WTC11 (cell line): ENCODE data around the gene GUCA2B. TPM values are rescaled to one million over a fixed set of nuclear protein-coding genes. Genes with fewer than 3 reads are reported as not detected.

Source experiments
- ATAC-seq: fragments of 200-7000 bp; cut with Tn5 transposase; 2 replicates; pipeline ENCODE4 v1.10.0; 2021; ENCODE audit warnings: mild to moderate bottlenecking, moderate library complexity
- CTCF ChIA-PET: fragments of 300-600 bp; sonication (Branson Sonifier 250); formaldehyde crosslinking; loops from one replicate; lab custom pipeline; 2021; ENCODE audit warnings: antibody characterized with exemption; lab: Charles Lee
- POLR2A ChIA-PET: fragments of 350-600 bp; sonication (Branson Sonifier 250); formaldehyde crosslinking; loops from one replicate; lab custom pipeline; 2021; ENCODE audit warnings: antibody characterized with exemption; lab: Charles Lee
- DNase-seq: peaks from one replicate; pipeline ENCODE4 v3.0.0; 2021; ENCODE audit warnings: low spot score
- H3K27ac Mint-ChIP-seq: 2 replicates; pipeline ENCODE4 v1.8.0; 2021; ENCODE audit warnings: mixed read lengths
- H3K27me3 Mint-ChIP-seq: 2 replicates; pipeline ENCODE4 v1.8.0; 2021; ENCODE audit warnings: low read depth, mild to moderate bottlenecking, moderate library complexity, mixed read lengths
- H3K36me3 Mint-ChIP-seq: 2 replicates; pipeline ENCODE4 v1.8.0; 2021; ENCODE audit warnings: mixed read lengths
- H3K4me1 Mint-ChIP-seq: 2 replicates; pipeline ENCODE4 v1.8.0; 2022; ENCODE audit warnings: mixed read lengths
- H3K4me3 Mint-ChIP-seq: 2 replicates; pipeline ENCODE4 v1.8.0; 2021; ENCODE audit warnings: mild to moderate bottlenecking, moderate library complexity, mixed read lengths
- H3K9me3 Mint-ChIP-seq: 2 replicates; pipeline ENCODE4 v1.8.0; 2021; ENCODE audit warnings: mixed read lengths
- ATF1 ChIP-seq: sonication (generic); formaldehyde crosslinking; IDR thresholded peaks from 2 replicates; pipeline ENCODE4 v1.8.1; 2023; ENCODE audit warnings: mild to moderate bottlenecking, moderate library complexity, missing genetic modification reagents
- CREM ChIP-seq: sonication (generic); formaldehyde crosslinking; IDR thresholded peaks from 2 replicates; pipeline ENCODE4 v1.8.1; 2022; ENCODE audit warnings: mild to moderate bottlenecking, missing genetic modification reagents, moderate library complexity
- ESRRA ChIP-seq: sonication (generic); formaldehyde crosslinking; IDR thresholded peaks from 2 replicates; pipeline ENCODE4 v1.8.1; 2022; ENCODE audit warnings: mild to moderate bottlenecking, missing genetic modification reagents, borderline replicate concordance
- ETV6 ChIP-seq: sonication (generic); formaldehyde crosslinking; IDR thresholded peaks from 2 replicates; pipeline ENCODE4 v1.8.1; 2022; ENCODE audit warnings: mild to moderate bottlenecking, missing genetic modification reagents
- FOXK1 ChIP-seq: sonication (generic); formaldehyde crosslinking; IDR thresholded peaks from 2 replicates; pipeline ENCODE4 v1.8.0; 2022; ENCODE audit warnings: mild to moderate bottlenecking, moderate library complexity, missing genetic modification reagents
- GRHL2 ChIP-seq: fragments of 250-450 bp; sonication (Bioruptor Pico); IDR thresholded peaks from 2 replicates; pipeline ENCODE4 v1.8.0; 2022; ENCODE audit warnings: mild to moderate bottlenecking, moderate library complexity; ENCODE audit not compliant: insufficient replicate concordance, severe bottlenecking
- RELA ChIP-seq: sonication (generic); formaldehyde crosslinking; IDR thresholded peaks from 2 replicates; pipeline ENCODE4 v1.8.1; 2022; ENCODE audit warnings: missing genetic modification reagents, mild to moderate bottlenecking, borderline replicate concordance
- RORB ChIP-seq: fragments of 250-450 bp; sonication (Bioruptor Pico); IDR thresholded peaks from 2 replicates; pipeline ENCODE4 v1.9.0; 2021; ENCODE audit warnings: mild to moderate bottlenecking
- SP1 ChIP-seq: sonication (generic); formaldehyde crosslinking; conservative IDR thresholded peaks from 2 replicates; pipeline ENCODE4 v1.8.1; 2022; ENCODE audit warnings: missing genetic modification reagents
- ZBTB21 ChIP-seq: sonication (generic); formaldehyde crosslinking; IDR thresholded peaks from 2 replicates; pipeline ENCODE4 v1.8.1; 2023; ENCODE audit warnings: mild to moderate bottlenecking, missing genetic modification reagents, borderline replicate concordance
- total RNA-seq: library from RNA; stranded (reverse); gene quantifications from 3 replicates; pipeline ENCODE4 v1.2.3, GENCODE V29; 2021
- TF ChIP-seq, protein P1 (sequence below): fragments of 250-450 bp; sonication (Bioruptor Pico); conservative IDR thresholded peaks from 2 replicates; pipeline ENCODE4 v1.9.0; 2021; ENCODE audit warnings: mild to moderate bottlenecking
- TF ChIP-seq, protein P2 (sequence below): sonication (generic); formaldehyde crosslinking; IDR thresholded peaks from 2 replicates; pipeline ENCODE4 v1.8.0; 2023; ENCODE audit warnings: missing genetic modification reagents, mild to moderate bottlenecking, borderline replicate concordance
- TF ChIP-seq, protein P3 (sequence below): sonication (generic); formaldehyde crosslinking; IDR thresholded peaks from 2 replicates; pipeline ENCODE4 v1.8.0; 2022; ENCODE audit warnings: mild to moderate bottlenecking, missing genetic modification reagents
- TF ChIP-seq, protein P4 (sequence below): sonication (generic); formaldehyde crosslinking; IDR thresholded peaks from 2 replicates; pipeline ENCODE4 v1.8.1; 2023; ENCODE audit warnings: mild to moderate bottlenecking, missing genetic modification reagents, moderate library complexity
- TF ChIP-seq, protein P5 (sequence below): sonication (generic); formaldehyde crosslinking; IDR thresholded peaks from 2 replicates; pipeline ENCODE4 v1.8.1; 2023; ENCODE audit warnings: mild to moderate bottlenecking, missing genetic modification reagents, borderline replicate concordance
- TF ChIP-seq, protein P6 (sequence below): sonication (generic); formaldehyde crosslinking; IDR thresholded peaks from 2 replicates; pipeline ENCODE4 v1.8.1; 2023; ENCODE audit warnings: mild to moderate bottlenecking, missing genetic modification reagents

The GUCA2B gene
- total RNA-seq, 1 experiment from 2014 or later: not detected

DNA sequence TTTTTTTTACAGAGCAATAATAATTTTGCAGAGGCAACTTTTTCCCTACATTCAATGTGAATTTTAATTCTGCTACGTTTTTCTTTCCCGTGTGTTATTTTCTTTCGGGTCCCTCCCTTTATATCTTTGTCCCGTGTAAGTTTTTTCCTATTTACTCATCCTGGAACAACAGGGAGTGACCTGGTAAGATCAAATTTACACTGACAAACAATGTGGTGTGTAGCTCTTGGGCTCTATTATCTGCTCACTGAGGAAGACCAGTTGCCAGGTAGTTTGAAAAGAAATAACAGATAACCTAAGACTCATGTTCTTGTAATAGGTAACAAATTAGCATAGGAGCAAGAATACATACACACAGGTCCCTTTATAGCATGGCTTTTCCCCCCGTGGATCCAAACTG, 45.0 kb downstream of the GUCA2B start:
- TF ChIP-seq, protein P1, sequence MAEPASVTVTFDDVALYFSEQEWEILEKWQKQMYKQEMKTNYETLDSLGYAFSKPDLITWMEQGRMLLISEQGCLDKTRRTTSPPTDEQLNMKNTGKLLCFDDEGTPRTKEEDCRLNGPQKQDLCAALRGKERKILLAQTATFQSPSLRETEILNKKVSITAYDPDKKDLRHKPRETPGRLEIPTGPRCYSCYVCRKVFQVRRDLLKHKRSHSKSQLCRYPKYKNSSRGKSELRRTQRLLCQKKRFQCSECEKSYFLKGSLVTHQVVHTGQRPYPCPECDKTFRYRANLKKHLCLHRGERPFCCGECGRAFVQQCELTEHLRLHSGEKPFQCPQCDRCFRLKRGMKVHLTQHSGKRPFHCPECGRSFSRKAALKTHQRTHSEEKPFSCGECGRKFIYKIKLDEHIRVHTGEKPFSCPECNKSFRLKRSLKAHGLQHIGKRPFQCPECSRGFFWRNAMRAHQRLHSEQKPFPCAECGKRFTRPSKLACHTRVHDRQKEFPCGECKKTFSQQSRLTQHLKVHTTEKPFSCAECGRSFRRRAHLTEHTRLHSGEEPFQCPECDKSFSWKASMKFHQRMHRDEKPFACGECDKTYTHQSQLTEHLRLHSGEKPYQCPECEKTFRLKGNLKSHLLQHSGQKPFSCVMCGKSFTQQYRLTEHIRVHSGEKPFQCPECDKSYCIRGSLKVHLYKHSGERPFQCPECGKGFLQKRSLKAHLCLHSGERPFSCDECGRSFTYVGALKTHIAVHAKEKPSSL (CRISPR knock-in tag): no peak
- CTCF ChIA-PET: no interaction called here

DNA sequence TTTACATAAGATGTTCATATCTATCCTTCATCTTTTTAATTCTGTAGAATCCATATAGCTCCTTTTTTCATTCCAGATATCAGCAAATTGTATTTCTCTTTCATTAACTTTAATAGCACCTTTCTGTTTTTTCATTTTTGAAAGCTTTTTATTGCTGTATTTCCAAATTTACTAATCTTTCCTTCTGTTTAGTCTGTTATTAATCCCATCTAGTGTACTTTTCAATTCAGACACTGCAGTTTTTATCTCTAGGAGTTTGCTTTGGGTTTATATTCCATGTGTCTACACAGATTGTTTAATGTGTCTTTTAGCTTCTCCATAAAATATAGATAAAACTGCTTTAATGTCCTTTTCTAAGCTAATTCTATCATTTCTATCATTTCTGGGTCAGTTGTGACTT, 48.8 kb downstream of the GUCA2B start:
- H3K27me3 Mint-ChIP-seq: no peaks in the 10 kb centered on the region
- ATAC-seq: no peak
- DNase-seq: no peak
- ChIA-PET CTCF (interaction anchor here (2.7 kb wide), 1 partner anchor 29 kb away, joined by 9 read pairs; no protein-coding TSS in a partner anchor), POLR2A (no interaction called here)
- no peak overlapping the region for H3K4me3 Mint-ChIP-seq
- no peaks in the 10 kb centered on the region for H3K4me1 Mint-ChIP-seq
- H3K36me3 Mint-ChIP-seq: peaks cover 18% of the 10 kb centered on the region
- TF ChIP-seq, protein P2, sequence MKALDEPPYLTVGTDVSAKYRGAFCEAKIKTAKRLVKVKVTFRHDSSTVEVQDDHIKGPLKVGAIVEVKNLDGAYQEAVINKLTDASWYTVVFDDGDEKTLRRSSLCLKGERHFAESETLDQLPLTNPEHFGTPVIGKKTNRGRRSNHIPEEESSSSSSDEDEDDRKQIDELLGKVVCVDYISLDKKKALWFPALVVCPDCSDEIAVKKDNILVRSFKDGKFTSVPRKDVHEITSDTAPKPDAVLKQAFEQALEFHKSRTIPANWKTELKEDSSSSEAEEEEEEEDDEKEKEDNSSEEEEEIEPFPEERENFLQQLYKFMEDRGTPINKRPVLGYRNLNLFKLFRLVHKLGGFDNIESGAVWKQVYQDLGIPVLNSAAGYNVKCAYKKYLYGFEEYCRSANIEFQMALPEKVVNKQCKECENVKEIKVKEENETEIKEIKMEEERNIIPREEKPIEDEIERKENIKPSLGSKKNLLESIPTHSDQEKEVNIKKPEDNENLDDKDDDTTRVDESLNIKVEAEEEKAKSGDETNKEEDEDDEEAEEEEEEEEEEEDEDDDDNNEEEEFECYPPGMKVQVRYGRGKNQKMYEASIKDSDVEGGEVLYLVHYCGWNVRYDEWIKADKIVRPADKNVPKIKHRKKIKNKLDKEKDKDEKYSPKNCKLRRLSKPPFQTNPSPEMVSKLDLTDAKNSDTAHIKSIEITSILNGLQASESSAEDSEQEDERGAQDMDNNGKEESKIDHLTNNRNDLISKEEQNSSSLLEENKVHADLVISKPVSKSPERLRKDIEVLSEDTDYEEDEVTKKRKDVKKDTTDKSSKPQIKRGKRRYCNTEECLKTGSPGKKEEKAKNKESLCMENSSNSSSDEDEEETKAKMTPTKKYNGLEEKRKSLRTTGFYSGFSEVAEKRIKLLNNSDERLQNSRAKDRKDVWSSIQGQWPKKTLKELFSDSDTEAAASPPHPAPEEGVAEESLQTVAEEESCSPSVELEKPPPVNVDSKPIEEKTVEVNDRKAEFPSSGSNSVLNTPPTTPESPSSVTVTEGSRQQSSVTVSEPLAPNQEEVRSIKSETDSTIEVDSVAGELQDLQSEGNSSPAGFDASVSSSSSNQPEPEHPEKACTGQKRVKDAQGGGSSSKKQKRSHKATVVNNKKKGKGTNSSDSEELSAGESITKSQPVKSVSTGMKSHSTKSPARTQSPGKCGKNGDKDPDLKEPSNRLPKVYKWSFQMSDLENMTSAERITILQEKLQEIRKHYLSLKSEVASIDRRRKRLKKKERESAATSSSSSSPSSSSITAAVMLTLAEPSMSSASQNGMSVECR (CRISPR knock-in tag): no peak
- no peak for TF ChIP-seq RELA
- TF ChIP-seq ATF1 (CRISPR knock-in tag): no peak
- TF ChIP-seq FOXK1 (CRISPR knock-in tag): no peak
- TF ChIP-seq GRHL2 (CRISPR knock-in tag): no peak
- TF ChIP-seq CREM (CRISPR knock-in tag): no peak
- TF ChIP-seq RORB (CRISPR knock-in tag): no peak
- TF ChIP-seq, protein P3, sequence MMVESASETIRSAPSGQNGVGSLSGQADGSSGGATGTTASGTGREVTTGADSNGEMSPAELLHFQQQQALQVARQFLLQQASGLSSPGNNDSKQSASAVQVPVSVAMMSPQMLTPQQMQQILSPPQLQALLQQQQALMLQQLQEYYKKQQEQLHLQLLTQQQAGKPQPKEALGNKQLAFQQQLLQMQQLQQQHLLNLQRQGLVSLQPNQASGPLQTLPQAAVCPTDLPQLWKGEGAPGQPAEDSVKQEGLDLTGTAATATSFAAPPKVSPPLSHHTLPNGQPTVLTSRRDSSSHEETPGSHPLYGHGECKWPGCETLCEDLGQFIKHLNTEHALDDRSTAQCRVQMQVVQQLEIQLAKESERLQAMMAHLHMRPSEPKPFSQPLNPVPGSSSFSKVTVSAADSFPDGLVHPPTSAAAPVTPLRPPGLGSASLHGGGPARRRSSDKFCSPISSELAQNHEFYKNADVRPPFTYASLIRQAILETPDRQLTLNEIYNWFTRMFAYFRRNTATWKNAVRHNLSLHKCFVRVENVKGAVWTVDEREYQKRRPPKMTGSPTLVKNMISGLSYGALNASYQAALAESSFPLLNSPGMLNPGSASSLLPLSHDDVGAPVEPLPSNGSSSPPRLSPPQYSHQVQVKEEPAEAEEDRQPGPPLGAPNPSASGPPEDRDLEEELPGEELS (CRISPR knock-in tag): no peak
- TF ChIP-seq SP1 (CRISPR knock-in tag): no peak
- TF ChIP-seq, protein P4, sequence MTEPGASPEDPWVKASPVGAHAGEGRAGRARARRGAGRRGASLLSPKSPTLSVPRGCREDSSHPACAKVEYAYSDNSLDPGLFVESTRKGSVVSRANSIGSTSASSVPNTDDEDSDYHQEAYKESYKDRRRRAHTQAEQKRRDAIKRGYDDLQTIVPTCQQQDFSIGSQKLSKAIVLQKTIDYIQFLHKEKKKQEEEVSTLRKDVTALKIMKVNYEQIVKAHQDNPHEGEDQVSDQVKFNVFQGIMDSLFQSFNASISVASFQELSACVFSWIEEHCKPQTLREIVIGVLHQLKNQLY (CRISPR knock-in tag): no peak
- TF ChIP-seq, protein P5, sequence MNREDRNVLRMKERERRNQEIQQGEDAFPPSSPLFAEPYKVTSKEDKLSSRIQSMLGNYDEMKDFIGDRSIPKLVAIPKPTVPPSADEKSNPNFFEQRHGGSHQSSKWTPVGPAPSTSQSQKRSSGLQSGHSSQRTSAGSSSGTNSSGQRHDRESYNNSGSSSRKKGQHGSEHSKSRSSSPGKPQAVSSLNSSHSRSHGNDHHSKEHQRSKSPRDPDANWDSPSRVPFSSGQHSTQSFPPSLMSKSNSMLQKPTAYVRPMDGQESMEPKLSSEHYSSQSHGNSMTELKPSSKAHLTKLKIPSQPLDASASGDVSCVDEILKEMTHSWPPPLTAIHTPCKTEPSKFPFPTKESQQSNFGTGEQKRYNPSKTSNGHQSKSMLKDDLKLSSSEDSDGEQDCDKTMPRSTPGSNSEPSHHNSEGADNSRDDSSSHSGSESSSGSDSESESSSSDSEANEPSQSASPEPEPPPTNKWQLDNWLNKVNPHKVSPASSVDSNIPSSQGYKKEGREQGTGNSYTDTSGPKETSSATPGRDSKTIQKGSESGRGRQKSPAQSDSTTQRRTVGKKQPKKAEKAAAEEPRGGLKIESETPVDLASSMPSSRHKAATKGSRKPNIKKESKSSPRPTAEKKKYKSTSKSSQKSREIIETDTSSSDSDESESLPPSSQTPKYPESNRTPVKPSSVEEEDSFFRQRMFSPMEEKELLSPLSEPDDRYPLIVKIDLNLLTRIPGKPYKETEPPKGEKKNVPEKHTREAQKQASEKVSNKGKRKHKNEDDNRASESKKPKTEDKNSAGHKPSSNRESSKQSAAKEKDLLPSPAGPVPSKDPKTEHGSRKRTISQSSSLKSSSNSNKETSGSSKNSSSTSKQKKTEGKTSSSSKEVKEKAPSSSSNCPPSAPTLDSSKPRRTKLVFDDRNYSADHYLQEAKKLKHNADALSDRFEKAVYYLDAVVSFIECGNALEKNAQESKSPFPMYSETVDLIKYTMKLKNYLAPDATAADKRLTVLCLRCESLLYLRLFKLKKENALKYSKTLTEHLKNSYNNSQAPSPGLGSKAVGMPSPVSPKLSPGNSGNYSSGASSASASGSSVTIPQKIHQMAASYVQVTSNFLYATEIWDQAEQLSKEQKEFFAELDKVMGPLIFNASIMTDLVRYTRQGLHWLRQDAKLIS (CRISPR knock-in tag): no peak
- TF ChIP-seq, protein P6, sequence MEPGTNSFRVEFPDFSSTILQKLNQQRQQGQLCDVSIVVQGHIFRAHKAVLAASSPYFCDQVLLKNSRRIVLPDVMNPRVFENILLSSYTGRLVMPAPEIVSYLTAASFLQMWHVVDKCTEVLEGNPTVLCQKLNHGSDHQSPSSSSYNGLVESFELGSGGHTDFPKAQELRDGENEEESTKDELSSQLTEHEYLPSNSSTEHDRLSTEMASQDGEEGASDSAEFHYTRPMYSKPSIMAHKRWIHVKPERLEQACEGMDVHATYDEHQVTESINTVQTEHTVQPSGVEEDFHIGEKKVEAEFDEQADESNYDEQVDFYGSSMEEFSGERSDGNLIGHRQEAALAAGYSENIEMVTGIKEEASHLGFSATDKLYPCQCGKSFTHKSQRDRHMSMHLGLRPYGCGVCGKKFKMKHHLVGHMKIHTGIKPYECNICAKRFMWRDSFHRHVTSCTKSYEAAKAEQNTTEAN (CRISPR knock-in tag): no peak
- no peak for TF ChIP-seq ETV6 (CRISPR knock-in tag)
- no peak for TF ChIP-seq ZBTB21 (CRISPR knock-in tag)
- TF ChIP-seq ESRRA (CRISPR knock-in tag): no peak
- H3K9me3 Mint-ChIP-seq: peaks cover 2% of the 10 kb centered on the region; the same call in 1 of the 2 replicates
- H3K27ac Mint-ChIP-seq: no peak overlapping the region

More for the DNA sequence above, 45.0 kb downstream of the GUCA2B start:
- POLR2A ChIA-PET: no interaction called here
- Mint-ChIP-seq H3K27ac (no peak overlapping the region), H3K9me3 (no peaks in the 10 kb centered on the region), H3K36me3 (peaks cover 18% of the 10 kb centered on the region), H3K27me3 (no peaks in the 10 kb centered on the region), H3K4me1 (no peaks in the 10 kb centered on the region), H3K4me3 (no peak overlapping the region)
- DNase-seq: no peak
- ATAC-seq: no peak
